Skeletal muscle satellite cell (primary cell): ENCODE data around the gene C19orf53.

Experiments used
- H3K27me3 ChIP-seq: 2 replicates; pipeline ENCODE4 v1.7.0; 2013; ENCODE audit warnings: low read length; ENCODE audit not compliant: control insufficient read depth, insufficient read depth
- H3K36me3 ChIP-seq: 2 replicates; pipeline ENCODE4 v1.7.0; 2013; ENCODE audit warnings: mild to moderate bottlenecking, control low read depth, low read length; ENCODE audit not compliant: insufficient read depth
- H3K4me1 ChIP-seq: 2 replicates; pipeline ENCODE4 v1.7.0; 2013; ENCODE audit warnings: low read length; ENCODE audit not compliant: control insufficient read depth, insufficient read depth
- H3K4me2 ChIP-seq: 2 replicates; pipeline ENCODE4 v1.7.0; 2013; ENCODE audit warnings: mild to moderate bottlenecking, low read length
- H3K4me3 ChIP-seq: 2 replicates; pipeline ENCODE4 v1.7.0; 2013; ENCODE audit warnings: low read length
- H3K9ac ChIP-seq: 2 replicates; pipeline ENCODE4 v1.7.0; 2013; ENCODE audit warnings: mild to moderate bottlenecking, low read depth, low read length, moderate library complexity
- H3K9me3 ChIP-seq: replicated peaks from 2 replicates; pipeline ENCODE4 v1.7.0; 2013; ENCODE audit warnings: mild to moderate bottlenecking, control low read depth, low read length

Gene C19orf53

GRCh38 chr19:13803038-13803437 lies 28.8 kb downstream of the C19orf53 start:
- H3K4me3 ChIP-seq = no peak overlapping the region
- H3K9me3 ChIP-seq = no peaks in the 10 kb centered on the region
- H3K27me3 ChIP-seq = no peaks in the 10 kb centered on the region
- H3K36me3 ChIP-seq = peaks cover 33% of the 10 kb centered on the region
- peaks cover 11% of the 10 kb centered on the region for H3K4me1 ChIP-seq
- H3K9ac ChIP-seq = no peak overlapping the region
- H3K4me2 ChIP-seq = no peak overlapping the region

- H3K36me3 ChIP-seq = peaks cover 37% of the 10 kb centered on the region
- H3K4me2 ChIP-seq = no peak overlapping the region
- no peaks in the 10 kb centered on the region for H3K9me3 ChIP-seq
- H3K9ac ChIP-seq = no peak overlapping the region
- H3K4me1 ChIP-seq = peaks cover 5% of the 10 kb centered on the region
- no peaks in the 10 kb centered on the region for H3K27me3 ChIP-seq
- no peak overlapping the region for H3K4me3 ChIP-seq
These were observed 30.8 kb downstream of the C19orf53 start for GRCh38 chr19:13804830-13805683.

DNA sequence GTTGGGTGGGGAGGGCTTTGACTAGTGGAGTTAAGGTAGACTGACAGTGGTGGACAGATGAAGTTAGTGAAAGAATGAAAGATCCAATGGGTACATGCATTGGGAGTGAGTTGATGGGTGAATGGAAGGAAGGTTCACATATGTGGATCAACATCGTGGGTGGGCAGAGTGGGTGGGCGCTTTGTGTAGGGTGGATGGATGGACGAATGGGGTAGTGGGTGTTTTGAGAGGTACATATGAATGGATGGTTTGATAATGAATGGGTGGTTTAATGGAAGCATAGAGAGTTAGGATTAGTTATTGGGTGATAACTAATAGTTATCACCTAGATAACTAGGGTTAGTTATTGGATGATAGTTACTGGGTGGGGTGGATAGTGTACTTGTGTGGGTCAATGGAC lies 32.5 kb downstream of the C19orf53 start:
- Histone ChIP-seq H3K36me3 (peaks cover 29% of the 10 kb centered on the region), H3K4me3 (no peak overlapping the region), H3K9me3 (no peaks in the 10 kb centered on the region), H3K4me2 (no peak overlapping the region), H3K27me3 (no peaks in the 10 kb centered on the region), H3K4me1 (peaks cover 5% of the 10 kb centered on the region), H3K9ac (no peak overlapping the region)

- Histone ChIP-seq H3K9ac (no peak overlapping the region), H3K4me1 (peaks cover 5% of the 10 kb centered on the region), H3K36me3 (peaks cover 30% of the 10 kb centered on the region)
These were observed 33.3 kb downstream of the C19orf53 start for GRCh38 chr19:13807421-13808021.

DNA sequence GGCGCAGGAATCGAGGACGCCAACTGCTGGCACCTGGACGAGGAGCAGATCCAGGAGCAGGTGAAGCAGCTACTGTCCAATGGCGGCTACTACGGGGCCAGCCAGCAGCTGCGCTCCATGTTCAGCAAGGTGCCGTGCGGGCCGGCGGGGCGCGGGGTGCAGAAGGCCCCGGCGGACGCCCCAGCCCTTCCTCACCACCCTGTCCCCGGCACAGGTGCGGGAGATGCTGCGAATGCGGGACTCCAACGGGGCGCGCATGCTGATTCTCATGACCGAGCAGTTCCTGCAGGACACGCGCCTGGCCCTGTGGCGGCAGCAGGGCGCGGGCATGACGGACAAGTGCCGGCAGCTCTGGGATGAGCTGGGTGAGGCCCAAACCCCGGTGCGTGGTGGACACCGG lies 34.6 kb downstream of the C19orf53 start:
- Histone ChIP-seq H3K4me1 (no peaks in the 10 kb centered on the region), H3K27me3 (no peaks in the 10 kb centered on the region), H3K4me3 (no peak overlapping the region), H3K9me3 (no peaks in the 10 kb centered on the region), H3K36me3 (peaks cover 40% of the 10 kb centered on the region), H3K9ac (no peak overlapping the region), H3K4me2 (no peak overlapping the region)

More at GRCh38 chr19:13807421-13808021, 33.3 kb downstream of the C19orf53 start:
- H3K4me3 ChIP-seq = no peak overlapping the region
- H3K4me2 ChIP-seq = no peak overlapping the region
- no peaks in the 10 kb centered on the region for H3K27me3 ChIP-seq
- no peaks in the 10 kb centered on the region for H3K9me3 ChIP-seq

DNA sequence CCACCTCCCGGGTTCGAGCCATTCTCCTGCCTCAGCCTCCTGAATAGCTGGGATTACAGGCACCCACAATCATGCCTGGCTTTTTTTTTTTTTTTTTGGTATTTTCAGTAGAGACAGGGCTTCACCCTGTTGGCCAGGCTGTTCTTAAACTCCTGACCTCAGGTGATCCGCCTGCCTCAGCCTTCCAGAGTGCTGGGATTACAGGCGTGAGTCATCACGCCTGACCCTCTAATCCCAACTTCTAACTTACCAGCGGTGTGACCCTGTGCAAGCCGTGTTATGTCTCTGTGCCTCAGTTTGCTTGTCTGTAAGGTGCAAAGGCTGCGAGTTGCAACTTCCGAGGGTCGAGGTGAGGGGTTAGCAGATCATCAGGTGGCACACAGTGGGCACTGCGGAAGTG lies 38.3 kb downstream of the C19orf53 start:
- Histone ChIP-seq H3K36me3 (peaks cover 33% of the 10 kb centered on the region), H3K27me3 (no peaks in the 10 kb centered on the region)

GRCh38 chr19:13813147-13813546 lies 38.9 kb downstream of the C19orf53 start:
- no peaks in the 10 kb centered on the region for H3K9me3 ChIP-seq
- H3K9ac ChIP-seq = no peak overlapping the region
- no peak overlapping the region for H3K4me3 ChIP-seq
- H3K36me3 ChIP-seq = peaks cover 27% of the 10 kb centered on the region
- H3K27me3 ChIP-seq = no peaks in the 10 kb centered on the region
- no peaks in the 10 kb centered on the region for H3K4me1 ChIP-seq
- H3K4me2 ChIP-seq = no peak overlapping the region

More for the DNA sequence above, 38.3 kb downstream of the C19orf53 start:
- Histone ChIP-seq H3K9me3 (no peaks in the 10 kb centered on the region), H3K4me2 (no peak overlapping the region), H3K9ac (no peak overlapping the region), H3K4me1 (no peaks in the 10 kb centered on the region), H3K4me3 (no peak overlapping the region)

GRCh38 chr19:13814550-13814949 lies 40.3 kb downstream of the C19orf53 start:
- no peaks in the 10 kb centered on the region for H3K9me3 ChIP-seq
- H3K4me3 ChIP-seq = no peak overlapping the region
- no peak overlapping the region for H3K9ac ChIP-seq
- H3K27me3 ChIP-seq = no peaks in the 10 kb centered on the region
- no peak overlapping the region for H3K4me2 ChIP-seq
- H3K36me3 ChIP-seq = peaks cover 21% of the 10 kb centered on the region
- no peaks in the 10 kb centered on the region for H3K4me1 ChIP-seq

GRCh38 chr19:13817018-13817614 lies 42.9 kb downstream of the C19orf53 start:
- Histone ChIP-seq H3K4me1 (peaks cover 2% of the 10 kb centered on the region), H3K27me3 (no peaks in the 10 kb centered on the region), H3K4me2 (no peak overlapping the region), H3K9ac (no peak overlapping the region), H3K4me3 (no peak overlapping the region), H3K36me3 (peaks cover 19% of the 10 kb centered on the region), H3K9me3 (no peaks in the 10 kb centered on the region)

DNA sequence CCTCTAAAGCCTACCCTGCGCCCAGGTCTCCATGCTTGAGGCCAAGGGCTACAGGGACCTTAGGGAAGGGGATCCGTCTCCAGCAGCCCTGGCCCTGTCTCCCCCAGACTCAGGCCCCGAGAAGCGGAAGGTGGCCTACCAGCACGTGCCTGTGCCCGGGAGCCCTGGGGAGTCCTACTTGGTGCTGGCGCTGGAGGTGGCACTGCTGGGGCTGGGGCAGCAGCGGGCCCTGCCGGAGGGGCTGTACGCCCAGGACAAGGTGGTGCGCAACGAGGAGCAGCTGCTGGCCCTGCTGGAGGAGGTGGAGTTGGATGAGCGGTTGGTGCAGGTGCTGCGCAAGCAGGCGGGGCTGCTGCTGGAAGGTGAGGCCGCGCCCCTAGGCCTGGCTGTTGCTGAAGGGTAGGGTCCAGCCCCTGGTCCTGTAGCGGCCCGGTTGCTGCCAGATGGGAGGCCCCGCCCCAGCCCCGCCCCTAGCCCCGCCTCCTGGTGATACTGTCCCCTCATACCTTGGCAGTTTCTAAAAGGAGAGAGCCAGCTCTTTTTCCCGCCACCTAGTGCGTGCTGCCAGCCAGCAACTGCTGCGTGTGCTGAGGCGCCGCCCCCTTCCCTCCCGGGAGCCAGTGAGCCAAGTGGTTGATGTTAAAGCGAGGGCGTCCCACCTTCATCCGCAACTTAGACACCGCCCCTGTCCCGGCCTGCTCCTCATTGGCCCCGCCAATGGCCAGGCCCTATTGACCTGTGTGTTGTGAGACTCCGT lies 43.5 kb downstream of the C19orf53 start:
- Histone ChIP-seq H3K4me1 (peaks cover 7% of the 10 kb centered on the region), H3K27me3 (no peaks in the 10 kb centered on the region), H3K9me3 (no peaks in the 10 kb centered on the region), H3K9ac (no peak overlapping the region), H3K4me2 (no peak overlapping the region), H3K4me3 (no peak overlapping the region), H3K36me3 (peaks cover 16% of the 10 kb centered on the region)

DNA sequence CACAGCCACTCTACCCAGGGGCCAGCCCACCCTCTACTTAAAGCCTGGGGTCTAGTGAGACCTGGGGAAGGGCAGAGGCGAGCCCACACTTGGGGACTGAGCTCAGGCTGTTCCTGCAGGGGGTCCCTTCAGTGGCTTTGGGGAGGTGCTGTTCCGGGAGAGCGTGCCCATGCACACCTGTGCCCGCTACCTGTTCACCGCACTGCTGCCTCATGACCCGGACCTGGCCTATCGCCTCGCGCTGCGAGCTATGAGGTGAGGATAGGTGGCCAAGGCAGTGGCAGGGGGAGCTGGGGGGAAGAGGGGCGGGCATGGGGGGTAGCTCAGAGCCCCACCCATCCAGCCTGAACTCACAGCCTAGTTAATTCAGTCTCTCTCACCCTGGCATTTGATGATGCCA lies 45.0 kb downstream of the C19orf53 start:
- no peak overlapping the region for H3K4me2 ChIP-seq
- H3K4me1 ChIP-seq = peaks cover 14% of the 10 kb centered on the region
- peaks cover 16% of the 10 kb centered on the region for H3K36me3 ChIP-seq

More for the DNA sequence above, 45.0 kb downstream of the C19orf53 start:
- Histone ChIP-seq H3K27me3 (no peaks in the 10 kb centered on the region), H3K9me3 (no peaks in the 10 kb centered on the region), H3K4me3 (no peak overlapping the region), H3K9ac (no peak overlapping the region)
